GM12892 (cell line): ENCODE results near the gene FBXO22.
"Not testable (repeated sequence)": the region's sequence is repeated elsewhere in the genome, so short reads cannot be mapped to it uniquely, and the experiment has no call there.

ENCODE experiments used
- DNase-seq: peaks from one replicate; pipeline ENCODE4 v3.0.0; 2011; ENCODE audit not compliant: insufficient read length
- FAIRE-seq: peaks from 2 replicates; lab custom pipeline; 2011; peaks lifted over from hg19 to GRCh38; lab: Jason Lieb, UNC
- POLR2A ChIP-seq: IDR thresholded peaks from 2 replicates; pipeline ENCODE4 v1.6.1; 2011; ENCODE audit warnings: low read depth, low read length, control low read depth
- POLR2AphosphoS5 ChIP-seq: IDR thresholded peaks from 2 replicates; pipeline ENCODE4 v1.6.1; 2011; ENCODE audit warnings: low read depth, low read length, control low read depth
- TAF1 ChIP-seq: IDR thresholded peaks from 2 replicates; pipeline ENCODE4 v1.6.1; 2011; ENCODE audit warnings: low read depth, mild to moderate bottlenecking, control low read depth, low read length, borderline replicate concordance

The FBXO22 gene

GRCh38 chr15:75872403-75872990 lies 31.2 kb upstream of the FBXO22 start:
- DNase-seq = no peak

GRCh38 chr15:75884041-75884440 lies 19.6 kb upstream of the FBXO22 start:
- no peak for TF ChIP-seq TAF1
- no peak for TF ChIP-seq POLR2AphosphoS5
- TF ChIP-seq POLR2A = no peak
- DNase-seq = no peak
- no peak for FAIRE-seq

More at GRCh38 chr15:75872403-75872990, 31.2 kb upstream of the FBXO22 start:
- no peak for FAIRE-seq
- TF ChIP-seq TAF1 (no peak), POLR2A (no peak), POLR2AphosphoS5 (no peak)

GRCh38 chr15:75887178-75887577 lies 16.5 kb upstream of the FBXO22 start:
- FAIRE-seq = peak; percentile 30
- TF ChIP-seq POLR2AphosphoS5 (no peak), TAF1 (no peak), POLR2A (no peak)
- DNase-seq = no peak

GRCh38 chr15:75891895-75892294 lies 11.8 kb upstream of the FBXO22 start:
- DNase-seq (no peak), FAIRE-seq (no peak)
- TF ChIP-seq POLR2A = no peak
- no peak for TF ChIP-seq TAF1
- TF ChIP-seq POLR2AphosphoS5 = no peak

GRCh38 chr15:75895731-75896130 lies 7.9 kb upstream of the FBXO22 start:
- DNase-seq (no peak), FAIRE-seq (no peak)
- TF ChIP-seq POLR2AphosphoS5 = no peak
- no peak for TF ChIP-seq TAF1
- no peak for TF ChIP-seq POLR2A

- FAIRE-seq (no peak), DNase-seq (no peak)
- no peak for TF ChIP-seq TAF1
- no peak for TF ChIP-seq POLR2A
These were observed 3.1 kb upstream of the FBXO22 start for GRCh38 chr15:75900577-75900976.

- FAIRE-seq (no peak), DNase-seq (no peak)
- TF ChIP-seq POLR2A (no peak), TAF1 (no peak), POLR2AphosphoS5 (no peak)
These were observed 1.5 kb upstream of the FBXO22 start for GRCh38 chr15:75902129-75902557.

GRCh38 chr15:75905231-75905630 lies 1.6 kb downstream of the FBXO22 start:
- no peak for TF ChIP-seq TAF1
- no peak for TF ChIP-seq POLR2AphosphoS5
- TF ChIP-seq POLR2A = no peak
- no peak for FAIRE-seq
- DNase-seq = no peak

- FAIRE-seq, DNase-seq: not testable (repeated sequence)
These were observed 6.7 kb downstream of the FBXO22 start for GRCh38 chr15:75910355-75910754.

GRCh38 chr15:75916978-75917377 lies 13.3 kb downstream of the FBXO22 start:
- TF ChIP-seq POLR2AphosphoS5 = no peak
- TF ChIP-seq POLR2A = no peak
- no peak for TF ChIP-seq TAF1
- FAIRE-seq (no peak), DNase-seq (no peak)

GRCh38 chr15:75918135-75918534 lies 14.5 kb downstream of the FBXO22 start:
- DNase-seq (no peak), FAIRE-seq (no peak)
- TF ChIP-seq POLR2AphosphoS5 (no peak), TAF1 (no peak), POLR2A (no peak)

- TF ChIP-seq TAF1 = no peak
- no peak for TF ChIP-seq POLR2A
- TF ChIP-seq POLR2AphosphoS5 = no peak
- FAIRE-seq = no peak
These were observed 16.4 kb downstream of the FBXO22 start for GRCh38 chr15:75920079-75920478.

More at GRCh38 chr15:75920079-75920478, 16.4 kb downstream of the FBXO22 start:
- DNase-seq = no peak
